Vagina (tissue), 2 donors: ENCODE measurements around the gene PDCD1LG2. TPM values are rescaled to one million over a fixed set of nuclear protein-coding genes. Genes with fewer than 3 reads are reported as not detected.
A peak's percentile ranks its signal among the peaks of the same experiment; 100 is the strongest.

Experiments used
- DNase-seq, 2 donors: peaks; one replicate each; pipeline ENCODE4 v3.0.0-alpha.2; 2017; ENCODE audit errors: extremely low spot score in 2 of 2
- H3K27ac ChIP-seq: fragments of 200-600 bp; sonication (generic); one replicate; pipeline ENCODE4 v1.5.1; 2019
- H3K27me3 ChIP-seq: fragments of 200-600 bp; sonication (generic); one replicate; pipeline ENCODE4 v1.5.1; 2019
- H3K36me3 ChIP-seq, 2 donors: fragments of 200-600 bp; sonication (generic); one replicate each; pipeline ENCODE4 v1.5.1; 2017 to 2019
- H3K4me1 ChIP-seq: fragments of 200-600 bp; sonication (generic); one replicate; pipeline ENCODE4 v1.5.1; 2019
- H3K4me3 ChIP-seq, 2 donors: fragments of 200-600 bp; sonication (generic); 1 replicate in 1 of 2; 2 replicates in 1 of 2; pipeline ENCODE4 v1.5.1; 2016 to 2019
- H3K9me3 ChIP-seq: fragments of 200-600 bp; sonication (generic); one replicate; pipeline ENCODE4 v1.5.1; 2019
- CTCF ChIP-seq, 3 experiments: fragments of 450-650 bp in 2 of 3; fragments of 200-600 bp in 1 of 3; sonication (generic) in 1 of 3; IDR thresholded peaks; one replicate each; pipeline ENCODE4 v1.5.1; 2017 to 2019; ENCODE audit warnings: antibody characterized with exemption in 3 of 3, mild to moderate bottlenecking in 2 of 3, moderate library complexity in 2 of 3
- POLR2A ChIP-seq, 2 donors: fragments of 450-650 bp; IDR thresholded peaks; one replicate each; pipeline ENCODE4 v1.6.1; 2017; ENCODE audit warnings: antibody characterized with exemption in 2 of 2, mild to moderate bottlenecking in 2 of 2, moderate library complexity in 2 of 2
- POLR2AphosphoS5 ChIP-seq, 2 donors: sonication (generic); formaldehyde crosslinking; IDR thresholded peaks; one replicate each; pipeline ENCODE4 v1.9.0; 2017; ENCODE audit warnings: antibody characterized with exemption in 2 of 2, mild to moderate bottlenecking in 2 of 2, low read depth in 1 of 2; ENCODE audit not compliant: insufficient read depth in 1 of 2
- intact Hi-C: fragments of 100-400 bp; cut with DNase I; formaldehyde crosslinking; loops from one replicate; pipeline ENCODE4 v1.15.1; 2023
- total RNA-seq: library from RNA; depleted of rRNA; stranded (reverse); fragments of >200 nt; gene quantifications from one replicate; pipeline ENCODE4 v1.2.3, GENCODE V29; 2016

PDCD1LG2 gene
- total RNA-seq, 1 donor from 2014 or later, result 1.2 TPM

GRCh38 chr9:5499157-5499556 is 11.2 kb upstream of the PDCD1LG2 start:
- intact Hi-C loops, result no loop called here
- no peak overlapping the region for H3K4me3 ChIP-seq
- no peaks in the 10 kb centered on the region for H3K9me3 ChIP-seq
- H3K27me3 ChIP-seq, result no peaks in the 10 kb centered on the region
- no peak for TF ChIP-seq POLR2A (IDR thresholded peaks at IDR 0.05)
- TF ChIP-seq CTCF (IDR thresholded peaks at IDR 0.05), result no peak
- TF ChIP-seq POLR2AphosphoS5 (IDR thresholded peaks at IDR 0.05; ENCODE audit: insufficient read depth in 1 of 2, low read depth in 1 of 2), result no peak
- H3K4me1 ChIP-seq, result no peaks in the 10 kb centered on the region
- no peak overlapping the region for H3K27ac ChIP-seq
- H3K36me3 ChIP-seq, result no peaks in the 10 kb centered on the region
- no peak for DNase-seq

GRCh38 chr9:5499889-5500398 is 10.4 kb upstream of the PDCD1LG2 start:
- H3K27ac ChIP-seq, result no peak overlapping the region
- no peak for DNase-seq
- TF ChIP-seq POLR2AphosphoS5 (IDR thresholded peaks at IDR 0.05; ENCODE audit: insufficient read depth in 1 of 2, low read depth in 1 of 2) (no peak), CTCF (IDR thresholded peaks at IDR 0.05) (no peak), POLR2A (IDR thresholded peaks at IDR 0.05) (no peak)
- H3K27me3 ChIP-seq, result no peaks in the 10 kb centered on the region
- H3K4me1 ChIP-seq, result no peaks in the 10 kb centered on the region
- H3K36me3 ChIP-seq, result no peaks in the 10 kb centered on the region
- H3K4me3 ChIP-seq, result no peak overlapping the region
- intact Hi-C loops, result no loop called here
- H3K9me3 ChIP-seq, result no peaks in the 10 kb centered on the region

GRCh38 chr9:5500441-5501235 is 9.7 kb upstream of the PDCD1LG2 start:
- no peak for TF ChIP-seq CTCF (IDR thresholded peaks at IDR 0.05)
- TF ChIP-seq POLR2A (IDR thresholded peaks at IDR 0.05), result no peak
- no peak for TF ChIP-seq POLR2AphosphoS5 (IDR thresholded peaks at IDR 0.05; ENCODE audit: insufficient read depth in 1 of 2, low read depth in 1 of 2)
- Histone ChIP-seq H3K36me3 (no peaks in the 10 kb centered on the region), H3K27me3 (no peaks in the 10 kb centered on the region), H3K4me1 (no peaks in the 10 kb centered on the region), H3K9me3 (no peaks in the 10 kb centered on the region), H3K27ac (no peak overlapping the region), H3K4me3 (no peak overlapping the region)
- intact Hi-C loops, result no loop called here
- DNase-seq, result no peak

GRCh38 chr9:5502553-5502952 is 7.8 kb upstream of the PDCD1LG2 start:
- Histone ChIP-seq H3K9me3 (no peaks in the 10 kb centered on the region), H3K4me1 (no peaks in the 10 kb centered on the region), H3K4me3 (no peak overlapping the region), H3K36me3 (no peaks in the 10 kb centered on the region), H3K27me3 (no peaks in the 10 kb centered on the region), H3K27ac (no peak overlapping the region)
- TF ChIP-seq POLR2AphosphoS5 (IDR thresholded peaks at IDR 0.05; ENCODE audit: insufficient read depth in 1 of 2, low read depth in 1 of 2), result no peak
- no peak for TF ChIP-seq POLR2A (IDR thresholded peaks at IDR 0.05)
- TF ChIP-seq CTCF (IDR thresholded peaks at IDR 0.05), result no peak
- no peak for DNase-seq
- intact Hi-C loops, result no loop called here

GRCh38 chr9:5509573-5509972 is 758 bp upstream of the PDCD1LG2 start:
- DNase-seq, result no peak
- Histone ChIP-seq H3K36me3 (no peaks in the 10 kb centered on the region), H3K27me3 (no peaks in the 10 kb centered on the region), H3K9me3 (no peaks in the 10 kb centered on the region), H3K27ac (peak overlapping the region; percentile 84), H3K4me3 (no peak overlapping the region), H3K4me1 (peaks cover 33% of the 10 kb centered on the region)
- intact Hi-C loops, result no loop called here
- TF ChIP-seq POLR2A (IDR thresholded peaks at IDR 0.05) (no peak), POLR2AphosphoS5 (IDR thresholded peaks at IDR 0.05; ENCODE audit: insufficient read depth in 1 of 2, low read depth in 1 of 2) (no peak), CTCF (IDR thresholded peaks at IDR 0.05) (no peak)
